Naive thymus-derived CD8-positive, alpha-beta T cell (primary cell): ENCODE data around the gene TNNI3K. TPM values are rescaled to one million over a fixed set of nuclear protein-coding genes. Genes with fewer than 3 reads are reported as not detected.

Experiments
- ATAC-seq, 2 donors: fragments of 150-1000 bp; cut with Tn5 transposase in 1 of 2; sonication (Bioruptor Pico), chemical (Tn5 transposase) in 1 of 2; 1 replicate in 1 of 2; 2 replicates in 1 of 2; pipeline ENCODE4 v1.10.0; 2021; ENCODE audit warnings: mild to moderate bottlenecking in 2 of 2, moderate library complexity in 2 of 2
- POLR2A ChIA-PET: fragments of 350-600 bp; sonication (Branson Sonifier 250); formaldehyde crosslinking; loops from one replicate; lab custom pipeline; 2021; ENCODE audit warnings: antibody characterized with exemption; lab: Charles Lee
- DNase-seq, 10 donors: peaks; one replicate each; pipeline versions ENCODE4 v3.0.0 to v3.0.0-alpha.2; 2020 to 2022
- H3K27ac Mint-ChIP-seq, 10 donors: one replicate each; pipeline ENCODE4 v1.8.0; 2020 to 2022; ENCODE audit warnings: mild to moderate bottlenecking in 10 of 10, mixed read lengths in 10 of 10, moderate library complexity in 4 of 10, inconsistent platforms in 1 of 10
- H3K27me3 Mint-ChIP-seq, 5 donors: one replicate each; pipeline ENCODE4 v1.8.0; 2021 to 2022; ENCODE audit warnings: mixed read lengths in 5 of 5
- H3K36me3 Mint-ChIP-seq, 3 donors: one replicate each; pipeline ENCODE4 v1.8.0; 2020 to 2022; ENCODE audit warnings: mixed read lengths in 3 of 3, mild to moderate bottlenecking in 2 of 3, inconsistent platforms in 1 of 3
- H3K4me1 Mint-ChIP-seq, 4 donors: one replicate each; pipeline ENCODE4 v1.8.0; 2021 to 2022; ENCODE audit warnings: mixed read lengths in 4 of 4
- H3K4me3 Mint-ChIP-seq, 10 donors: one replicate each; pipeline ENCODE4 v1.8.0; 2020 to 2022; ENCODE audit warnings: mild to moderate bottlenecking in 10 of 10, mixed read lengths in 10 of 10, moderate library complexity in 6 of 10, inconsistent platforms in 1 of 10
- H3K9me3 Mint-ChIP-seq, 9 donors: one replicate each; pipeline ENCODE4 v1.8.0; 2020 to 2022; ENCODE audit warnings: mixed read lengths in 9 of 9, mild to moderate bottlenecking in 3 of 9, inconsistent platforms in 1 of 9, moderate library complexity in 1 of 9
- polyA plus RNA-seq, 3 donors: library from polyadenylated mRNA; unstranded; fragments of 300-500 nt; fragmentation: Illumina TruSeq; gene quantifications; one replicate each; pipeline ENCODE4 v1.2.3, GENCODE V29; 2021
- total RNA-seq, 8 experiments: library from RNA in 2 of 8; stranded (reverse) in 2 of 8; gene quantifications; one replicate each; pipeline ENCODE4 v1.2.3 and lab custom pipeline; 2021 to 2026

The TNNI3K gene
- total and polyA plus RNA-seq, 5 experiments from 2014 or later = 0.43 to 2.4 TPM; not detected in 3

DNA sequence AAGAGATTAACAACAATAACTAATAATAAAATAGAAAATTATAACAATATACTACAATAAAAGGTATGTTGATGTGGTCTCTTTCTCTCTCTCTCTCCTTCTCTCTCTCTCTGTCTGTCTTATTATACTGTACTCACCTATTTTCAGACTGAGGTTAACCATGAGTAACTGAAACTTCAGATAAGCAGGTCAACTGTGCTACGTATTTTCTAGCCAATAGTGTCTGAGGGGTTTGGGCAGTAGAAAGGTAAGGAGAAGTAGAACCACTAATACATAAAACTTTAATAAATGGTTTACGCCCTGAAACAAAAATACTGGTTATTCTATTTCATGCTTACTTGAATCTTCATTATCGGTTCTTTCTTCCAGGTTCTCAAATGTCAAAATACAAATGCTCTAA is 348.2 kb downstream of the TNNI3K start:
- peaks cover 0 to 15% (median 0%) of the 10 kb centered on the region in 5 donors for H3K27me3 Mint-ChIP-seq

DNA sequence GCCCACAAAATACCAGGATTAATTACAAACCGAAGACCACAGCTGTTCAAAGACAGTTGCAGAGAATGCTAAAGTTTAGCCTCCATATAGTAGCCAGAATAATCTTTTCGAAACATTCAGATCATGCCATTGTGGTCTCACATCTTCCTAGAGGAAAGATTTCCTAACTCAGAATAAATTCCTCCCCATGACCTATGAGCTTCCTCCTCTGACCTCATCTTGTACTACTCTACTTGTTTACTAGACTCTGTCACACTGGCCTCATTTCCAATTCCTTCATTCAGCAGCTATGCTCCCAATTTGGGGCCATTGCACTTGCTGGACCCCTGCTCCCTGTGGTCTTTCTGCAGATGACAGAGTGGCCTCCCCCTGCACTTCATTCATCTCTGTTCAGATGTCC is 349.0 kb downstream of the TNNI3K start:
- no peak for ATAC-seq
- peaks cover 0 to 4% (median 2%) of the 10 kb centered on the region in 4 donors for H3K4me1 Mint-ChIP-seq
- H3K9me3 Mint-ChIP-seq = no peaks in the 10 kb centered on the region
- no peak overlapping the region for H3K4me3 Mint-ChIP-seq
- no peaks in the 10 kb centered on the region for H3K36me3 Mint-ChIP-seq
- peaks cover 0 to 15% (median 0%) of the 10 kb centered on the region in 5 donors for H3K27me3 Mint-ChIP-seq
- H3K27ac Mint-ChIP-seq = no peak overlapping the region
- POLR2A ChIA-PET = no interaction called here
- no peak for DNase-seq

More for the DNA sequence above, 348.2 kb downstream of the TNNI3K start:
- DNase-seq (no peak), ATAC-seq (no peak)
- Mint-ChIP-seq H3K4me3 (no peak overlapping the region), H3K36me3 (no peaks in the 10 kb centered on the region), H3K4me1 (peaks cover 0 to 4% (median 2%) of the 10 kb centered on the region in 4 donors), H3K27ac (no peak overlapping the region), H3K9me3 (no peaks in the 10 kb centered on the region)
- POLR2A ChIA-PET = no interaction called here

DNA sequence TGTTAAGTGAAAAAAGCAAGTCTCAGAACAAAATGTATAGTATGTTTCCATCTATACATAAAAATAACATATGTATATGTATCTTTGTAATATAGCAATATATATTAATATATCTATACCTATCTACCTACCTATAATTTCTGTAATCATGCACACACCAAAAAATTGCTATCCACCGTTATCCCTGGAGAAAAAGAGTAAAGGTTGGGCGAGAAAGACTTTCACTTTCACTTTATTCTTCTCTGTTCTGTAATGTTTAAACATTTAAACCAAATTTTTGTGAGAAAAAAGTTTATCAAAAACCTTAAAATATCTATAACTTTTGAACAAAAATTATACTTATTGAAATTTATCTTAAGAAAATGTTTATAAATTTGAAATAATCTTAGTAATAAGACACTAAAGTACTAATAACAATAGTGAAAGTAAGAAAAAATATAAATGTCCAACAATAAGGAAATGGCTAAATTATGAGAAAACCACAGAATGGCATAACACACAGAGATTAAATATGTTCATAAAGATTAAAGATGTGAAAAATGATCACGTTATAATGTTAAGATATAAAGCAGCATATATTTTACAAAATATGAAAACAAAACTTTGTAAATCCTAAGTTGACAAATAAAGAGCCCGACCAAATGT is 351.2 kb downstream of the TNNI3K start:
- H3K4me1 Mint-ChIP-seq = peaks cover 0 to 4% (median 0%) of the 10 kb centered on the region in 4 donors
- H3K4me3 Mint-ChIP-seq = peak overlapping the region in 1 of 10 donors; percentile 69
- H3K27ac Mint-ChIP-seq = no peak overlapping the region
- POLR2A ChIA-PET = no interaction called here
- no peaks in the 10 kb centered on the region for H3K9me3 Mint-ChIP-seq
- H3K36me3 Mint-ChIP-seq = no peaks in the 10 kb centered on the region
- peaks cover 0 to 19% (median 0%) of the 10 kb centered on the region in 5 donors for H3K27me3 Mint-ChIP-seq
- DNase-seq (no peak), ATAC-seq (no peak)

DNA sequence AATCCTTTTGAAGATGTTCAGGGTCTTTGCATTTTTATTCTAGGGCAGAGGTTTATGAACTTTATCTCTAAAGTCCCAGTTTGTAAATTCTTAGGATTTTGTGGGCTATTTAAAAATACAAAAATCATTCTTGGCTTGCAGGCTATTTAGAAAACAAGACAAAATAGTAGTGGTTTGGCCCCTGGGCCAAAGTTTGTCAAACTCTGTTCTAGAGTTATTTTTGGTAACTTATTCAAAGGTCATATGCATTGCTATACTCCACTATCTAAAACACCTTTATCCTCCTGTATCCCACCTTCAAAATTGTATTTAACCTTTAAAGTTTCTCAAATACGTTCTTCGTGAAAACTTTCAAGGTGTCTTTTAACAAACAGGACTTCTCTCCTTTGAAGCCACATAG is 352.7 kb downstream of the TNNI3K start:
- POLR2A ChIA-PET = no interaction called here
- DNase-seq = no peak
- no peak for ATAC-seq
- H3K4me3 Mint-ChIP-seq = no peak overlapping the region
- H3K36me3 Mint-ChIP-seq = no peaks in the 10 kb centered on the region
- peaks cover 0 to 4% (median 0%) of the 10 kb centered on the region in 4 donors for H3K4me1 Mint-ChIP-seq
- no peak overlapping the region for H3K27ac Mint-ChIP-seq
- no peaks in the 10 kb centered on the region for H3K9me3 Mint-ChIP-seq
- H3K27me3 Mint-ChIP-seq = peaks cover 0 to 17% (median 0%) of the 10 kb centered on the region in 5 donors

DNA sequence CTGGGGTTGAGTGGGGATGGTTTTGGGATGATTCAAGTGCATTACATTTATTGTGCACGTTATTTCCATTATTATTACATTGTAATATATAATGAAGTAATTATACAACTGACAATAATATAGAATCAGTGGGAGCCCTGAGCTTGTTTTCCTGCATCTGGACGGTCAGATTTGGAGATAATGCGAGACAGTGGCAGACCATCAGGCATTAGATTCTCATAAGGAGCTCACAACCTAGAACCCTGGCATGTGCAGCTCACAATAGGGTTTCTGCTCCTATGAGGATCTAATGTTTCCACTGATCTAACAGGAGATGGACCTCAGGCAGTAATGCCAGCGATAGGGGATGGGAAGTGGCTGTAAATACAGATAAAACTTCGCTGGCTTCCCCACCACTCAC is 355.1 kb downstream of the TNNI3K start:
- Mint-ChIP-seq H3K4me3 (no peak overlapping the region), H3K9me3 (no peaks in the 10 kb centered on the region), H3K36me3 (no peaks in the 10 kb centered on the region), H3K27me3 (peaks cover 0 to 8% (median 0%) of the 10 kb centered on the region in 5 donors), H3K4me1 (no peaks in the 10 kb centered on the region), H3K27ac (no peak overlapping the region)
- POLR2A ChIA-PET = no interaction called here
- DNase-seq (no peak), ATAC-seq (no peak)

DNA sequence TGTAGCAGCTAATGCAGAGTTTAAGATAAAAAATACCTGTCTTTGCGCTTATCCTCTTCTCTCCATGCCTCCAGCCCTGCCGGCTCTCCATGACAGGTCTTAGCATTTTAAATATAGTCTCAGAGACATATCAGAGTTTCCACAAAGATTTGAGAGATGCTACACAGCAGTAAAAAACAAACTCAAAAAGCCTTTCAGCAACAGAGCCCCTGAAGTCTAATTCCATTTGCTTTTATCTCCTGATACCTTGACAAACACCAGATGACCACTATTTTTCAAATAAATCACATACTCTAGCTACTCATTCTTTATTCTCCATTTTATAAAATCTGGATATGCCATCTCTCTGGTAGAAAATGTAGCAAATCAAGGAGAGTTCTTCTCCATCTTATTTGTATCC is 356.8 kb downstream of the TNNI3K start:
- POLR2A ChIA-PET = no interaction called here
- Mint-ChIP-seq H3K27ac (no peak overlapping the region), H3K9me3 (no peaks in the 10 kb centered on the region), H3K4me3 (no peak overlapping the region), H3K36me3 (no peaks in the 10 kb centered on the region), H3K27me3 (peaks cover 0 to 12% (median 0%) of the 10 kb centered on the region in 5 donors), H3K4me1 (no peaks in the 10 kb centered on the region)
- DNase-seq (no peak), ATAC-seq (no peak)

DNA sequence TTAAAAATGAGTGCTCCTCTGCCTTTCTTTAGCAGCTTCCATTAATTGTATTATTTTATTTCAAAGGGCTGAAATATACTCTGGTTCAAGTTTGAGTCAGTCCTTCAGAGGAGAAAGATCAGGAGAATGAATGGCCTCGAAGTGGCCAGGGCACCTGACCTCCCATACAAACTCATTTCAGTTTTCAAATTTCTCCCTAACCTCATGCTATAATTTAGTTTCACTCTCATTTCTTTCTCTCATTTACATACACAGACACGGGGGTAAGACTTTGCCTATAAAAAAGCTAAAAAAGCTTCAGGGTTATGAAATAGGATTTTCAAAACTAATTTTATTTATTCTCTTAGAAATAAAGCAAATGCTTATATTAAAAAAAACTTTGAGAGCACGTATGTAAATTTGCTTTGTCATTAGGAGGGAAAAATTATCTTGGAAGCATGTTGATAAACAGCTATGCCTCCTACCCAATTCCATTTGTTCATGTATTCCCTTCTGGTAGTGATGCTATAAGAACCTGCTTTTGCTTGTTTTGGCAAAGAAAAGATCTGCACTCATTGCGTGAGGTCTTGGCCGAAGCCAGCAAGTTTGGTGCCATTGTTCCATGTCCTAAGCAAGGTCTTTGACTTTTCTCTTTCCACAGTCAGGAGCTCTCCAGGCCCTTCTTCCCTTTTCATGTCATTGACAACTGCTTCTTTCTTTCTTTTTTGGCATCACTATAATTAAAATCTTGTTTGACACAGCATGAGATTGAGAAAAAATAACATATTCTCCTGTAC is 357.6 kb downstream of the TNNI3K start:
- H3K27me3 Mint-ChIP-seq = peaks cover 0 to 12% (median under 1%) of the 10 kb centered on the region in 5 donors
- H3K4me3 Mint-ChIP-seq = no peak overlapping the region
- POLR2A ChIA-PET = no interaction called here
- no peaks in the 10 kb centered on the region for H3K36me3 Mint-ChIP-seq
- ATAC-seq (no peak), DNase-seq (no peak)
- H3K9me3 Mint-ChIP-seq = no peaks in the 10 kb centered on the region
- no peaks in the 10 kb centered on the region for H3K4me1 Mint-ChIP-seq
- H3K27ac Mint-ChIP-seq = no peak overlapping the region

Other genes with a start within 250 kb of the TNNI3K start
- 1 to 10 TPM; 2.0 TPM for gene LRRIQ3, start 37.2 kb upstream of the TNNI3K start, total RNA-seq
- 1 to 10 TPM; 1.6 to 4.1 (median 2.9) TPM for gene LRRIQ3, start 37.2 kb upstream of the TNNI3K start, polyA plus RNA-seq
- gene FPGT, start 37.1 kb upstream of the TNNI3K start, total RNA-seq = 10 to 100 TPM; 10.2 to 13.1 TPM
- 1 to 10 TPM; 5.0 to 7.2 (median 5.5) TPM for gene FPGT, start 37.1 kb upstream of the TNNI3K start, polyA plus RNA-seq